Epidermal melanocyte (primary cell): ENCODE results near the gene GPC4.
"Not testable (repeated sequence)": the region's sequence is repeated elsewhere in the genome, so short reads cannot be mapped to it uniquely, and the experiment has no call there.

Source experiments
- DNase-seq: peaks from one replicate; pipeline ENCODE4 v3.0.0; 2011; ENCODE audit warnings: low spot score; ENCODE audit not compliant: insufficient read length

The GPC4 gene

GRCh38 chrX:133369065-133369464, 46.2 kb downstream of the GPC4 start:
- no peak for DNase-seq

GRCh38 chrX:133366735-133367134, 48.6 kb downstream of the GPC4 start:
- DNase-seq: no peak

GRCh38 chrX:133365871-133366611, 49.2 kb downstream of the GPC4 start:
- no peak for DNase-seq

GRCh38 chrX:133364865-133365264, 50.4 kb downstream of the GPC4 start:
- DNase-seq: no peak

GRCh38 chrX:133364196-133364595, 51.1 kb downstream of the GPC4 start:
- no peak for DNase-seq

- DNase-seq: no peak
Measured at GRCh38 chrX:133362538-133362937, 52.8 kb downstream of the GPC4 start.

GRCh38 chrX:133359466-133359865, 55.8 kb downstream of the GPC4 start:
- no peak for DNase-seq

GRCh38 chrX:133353233-133353632, 62.1 kb downstream of the GPC4 start:
- no peak for DNase-seq

GRCh38 chrX:133350751-133351150, 64.5 kb downstream of the GPC4 start:
- no peak for DNase-seq

GRCh38 chrX:133346026-133346425, 69.3 kb downstream of the GPC4 start:
- DNase-seq: no peak

GRCh38 chrX:133339566-133339965, 75.7 kb downstream of the GPC4 start:
- DNase-seq: no peak

GRCh38 chrX:133337250-133337649, 78.0 kb downstream of the GPC4 start:
- DNase-seq: no peak

GRCh38 chrX:133335027-133335426, 80.3 kb downstream of the GPC4 start:
- no peak for DNase-seq

- DNase-seq: no peak
Measured at GRCh38 chrX:133333154-133333750, 82.0 kb downstream of the GPC4 start.

GRCh38 chrX:133332737-133333136, 82.6 kb downstream of the GPC4 start:
- no peak for DNase-seq

- no peak for DNase-seq
Measured at GRCh38 chrX:133330956-133331355, 84.3 kb downstream of the GPC4 start.

GRCh38 chrX:133325422-133325821, 89.9 kb downstream of the GPC4 start:
- DNase-seq: no peak

GRCh38 chrX:133323431-133323830, 91.9 kb downstream of the GPC4 start:
- DNase-seq: no peak

GRCh38 chrX:133322269-133322668, 93.0 kb downstream of the GPC4 start:
- DNase-seq: not testable (repeated sequence)

GRCh38 chrX:133321451-133321850, 93.8 kb downstream of the GPC4 start:
- DNase-seq: no peak

GRCh38 chrX:133314281-133314680, 101.0 kb downstream of the GPC4 start:
- DNase-seq: no peak

GRCh38 chrX:133308499-133308897, 106.8 kb downstream of the GPC4 start:
- DNase-seq: no peak
